Adipose tissue (tissue), 3 donors: ENCODE results near the gene ZNG1E. TPM values are rescaled to one million over a fixed set of nuclear protein-coding genes. Genes with fewer than 3 reads are reported as not detected.
"Not testable (repeated sequence)": the region's sequence is repeated elsewhere in the genome, so short reads cannot be mapped to it uniquely, and the experiment has no call there.

Experiments used
- H3K27ac ChIP-seq: one replicate; pipeline ENCODE4 v1.5.1; 2013; ENCODE audit warnings: low read depth, low read length
- WGBS, 3 donors: extraction: QIAGEN DNeasy Blood & Tissue Kit; methylation state at CpG; one replicate each; pipeline ENCODE4 v1.1.7; 2013; 5-methylcytosine and 5-hydroxymethylcytosine counted together
- polyA plus RNA-seq, 3 donors: library from polyadenylated mRNA; stranded (reverse); fragments of 200-250 nt; gene quantifications; one replicate each; pipeline ENCODE4 v1.2.3, GENCODE V29; 2013
- donor health status: healthy with polysubstance abuse.
- donor health status: Bipolar disorder and iron deficiency.
- donor health status: healthy.

ZNG1E gene
- 10 to 100 TPM; 15.3 to 20.2 (median 19.6) TPM for polyA plus RNA-seq

- not testable (repeated sequence) for H3K27ac ChIP-seq
- 0 to 1% (median 0%) methylated on average over 10 to 23 of the region's 33 CpGs for WGBS, 3 donors
Measured at GRCh38 chr9:65675589-65676021, at the start of gene ZNG1E. Gene ZNG1E (plus strand): TSS chr9:65675928. CDS start chr9:65675977, 49 bp downstream.

DNA sequence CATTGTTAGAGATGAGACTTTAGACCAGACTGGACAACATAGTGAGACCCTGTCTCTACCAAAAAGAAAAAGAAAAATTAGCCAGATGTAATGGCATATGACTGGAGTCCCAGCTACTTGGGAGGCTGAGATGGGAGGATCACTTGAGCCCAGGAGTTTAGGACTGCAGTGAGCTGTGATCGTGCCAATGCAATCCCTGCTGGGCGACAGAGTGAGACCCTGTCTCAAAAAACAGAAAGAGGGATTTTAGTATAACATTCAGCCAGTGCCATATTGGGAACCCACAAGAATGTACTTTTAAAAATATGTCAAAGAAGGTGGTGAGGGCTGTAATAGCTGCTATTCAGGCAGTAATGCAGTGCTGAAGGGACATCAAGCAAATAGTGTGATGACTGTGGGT, 2.1 kb upstream of the ZNG1E start:
- H3K27ac ChIP-seq: not testable (repeated sequence)
- 74 to 89% (median 84%) methylated on average over 2 of the region's 2 CpGs for WGBS, 3 donors

DNA sequence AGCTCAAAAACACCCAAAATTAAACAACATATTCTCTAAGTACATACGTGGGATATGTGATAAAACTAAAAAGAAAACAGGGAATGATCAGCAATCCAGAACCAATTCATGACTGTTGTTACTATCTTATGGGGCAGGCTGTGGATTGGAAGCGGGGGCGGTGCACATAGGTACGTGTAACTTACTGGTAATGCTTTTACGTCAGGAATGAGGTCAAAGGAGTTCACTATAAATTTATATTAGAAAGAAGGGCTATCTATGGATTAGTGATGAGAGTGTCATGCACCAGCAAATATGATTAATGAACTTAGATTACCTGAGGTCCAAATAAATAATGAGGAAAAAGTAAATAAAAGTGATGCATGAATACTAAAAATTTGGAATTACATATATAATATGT, 710 bp upstream of the ZNG1E start:
- 44 to 51% (median 49%) methylated on average over 4 of the region's 5 CpGs for WGBS, 3 donors
- not testable (repeated sequence) for H3K27ac ChIP-seq

DNA sequence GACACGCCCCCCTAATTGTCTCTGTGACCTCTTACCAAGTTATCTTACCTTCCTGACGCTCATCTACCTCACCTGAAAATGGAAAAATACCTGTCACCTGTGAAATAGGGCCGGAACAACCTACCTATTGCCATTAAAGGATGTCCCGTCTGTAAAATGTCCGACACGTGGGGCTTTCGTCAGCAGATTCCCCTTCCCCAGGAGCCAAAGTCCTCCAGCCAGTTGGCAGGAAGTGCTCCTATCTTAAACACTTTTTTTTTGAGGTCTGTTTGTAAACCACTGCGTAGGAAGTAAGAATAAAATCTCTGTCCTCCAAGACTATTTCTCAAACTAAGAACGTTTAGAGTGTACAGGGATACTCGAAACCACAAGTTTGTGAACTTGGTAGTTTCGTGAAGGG, 661 bp downstream of the ZNG1E start:
- 0 to 8% (median 1%) methylated on average over 4 to 6 of the region's 11 CpGs for WGBS, 3 donors
- H3K27ac ChIP-seq: not testable (repeated sequence)

- not testable (repeated sequence) for H3K27ac ChIP-seq
- 9 to 45% (median 39%) methylated on average over 2 to 3 of the region's 3 CpGs for WGBS, 3 donors
Measured at GRCh38 chr9:65678533-65678932, 2.8 kb downstream of the ZNG1E start.

- 88 to 100% methylated on average over 1 of the region's 2 CpGs; no CpG with 5 or more reads in 1 of the 3 donors for WGBS, 3 donors
- H3K27ac ChIP-seq: not testable (repeated sequence)
Measured at GRCh38 chr9:65703550-65703949, 27.8 kb downstream of the ZNG1E start.

DNA sequence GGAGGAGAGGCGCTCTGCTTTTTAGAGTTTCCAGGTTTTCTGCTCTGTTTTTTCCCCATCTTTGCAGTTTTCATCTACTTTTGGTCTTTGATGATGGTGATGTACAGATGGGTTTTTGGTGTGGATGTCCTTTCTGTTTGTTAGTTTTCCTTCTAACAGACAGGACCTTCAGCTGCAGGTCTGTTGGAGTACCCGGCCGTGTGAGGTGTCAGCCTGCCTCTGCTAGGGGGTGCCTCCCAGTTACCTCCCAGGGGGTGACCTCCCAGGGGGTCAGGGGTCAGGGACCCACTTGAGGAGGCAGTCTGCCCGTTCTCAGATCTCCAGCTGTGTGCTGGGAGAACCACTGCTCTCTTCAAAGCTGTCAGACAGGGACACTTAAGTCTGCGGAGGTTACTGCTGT, 38.7 kb downstream of the ZNG1E start:
- H3K27ac ChIP-seq: not testable (repeated sequence)
- WGBS, 3 donors: 50 to 100% (median 96%) methylated on average over 1 to 4 of the region's 5 CpGs

- not testable (repeated sequence) for H3K27ac ChIP-seq
- 3 to 21% (median 13%) methylated on average over 7 to 18 of the region's 38 CpGs for WGBS, 3 donors
Measured at GRCh38 chr9:65737096-65737564, 61.4 kb downstream of the ZNG1E start, which contains the start of gene FOXD4L4. Gene FOXD4L4 (plus strand): TSS chr9:65737146. CDS start chr9:65737146, 0 bp downstream.

GRCh38 chr9:65738133-65738532, 62.4 kb downstream of the ZNG1E start:
- H3K27ac ChIP-seq: not testable (repeated sequence)
- 0 to 5% methylated on average over 1 to 5 of the region's 27 CpGs; no CpG with 5 or more reads in 1 of the 3 donors for WGBS, 3 donors

Other genes starting within 250 kb of the ZNG1E start
- under 1 TPM in 1 of 3 donors, not detected in 2; 0.22 TPM for gene FOXD4L4, start 61.2 kb downstream of the ZNG1E start, polyA plus RNA-seq